GM18870 (cell line): ENCODE data around the gene MCRIP1.

ENCODE experiments used
- ATAC-seq: cut with Tn5 transposase; IDR thresholded peaks from one replicate; pipeline ENCODE4 v1.9.1; 2021; ENCODE audit warnings: moderate library complexity; ENCODE audit not compliant: unreplicated experiment

The MCRIP1 gene

GRCh38 chr17:81833160-81833920 lies at the start of gene MCRIP1:
TSS of gene MCRIP1 (minus strand) at chr17:81833291. CDS start at chr17:81824506, 8,785 bp downstream.
- ATAC-seq: no peak

GRCh38 chr17:81879121-81879520 lies 46.0 kb upstream of the MCRIP1 start:
- no peak for ATAC-seq

- no peak for ATAC-seq
Measured at GRCh38 chr17:81878294-81878693, 45.2 kb upstream of the MCRIP1 start.

- ATAC-seq: no peak
Measured at GRCh38 chr17:81877569-81877968, 44.5 kb upstream of the MCRIP1 start.

- ATAC-seq: no peak
Measured at GRCh38 chr17:81871387-81872230, 38.5 kb upstream of the MCRIP1 start.

- ATAC-seq: no peak
Measured at GRCh38 chr17:81870981-81871386, 37.9 kb upstream of the MCRIP1 start, which contains the start of gene ARHGDIA. TSS of gene ARHGDIA (minus strand) at chr17:81871337. CDS start at chr17:81869930, 1,407 bp downstream.

- no peak for ATAC-seq
Measured at GRCh38 chr17:81870131-81870980, 37.3 kb upstream of the MCRIP1 start.

GRCh38 chr17:81869221-81870130 lies 36.4 kb upstream of the MCRIP1 start:
- ATAC-seq: no peak

GRCh38 chr17:81868674-81869220 lies 35.7 kb upstream of the MCRIP1 start:
- ATAC-seq: no peak

GRCh38 chr17:81867991-81868673 lies 35.0 kb upstream of the MCRIP1 start:
- ATAC-seq: no peak

- no peak for ATAC-seq
Measured at GRCh38 chr17:81867170-81867990, 34.3 kb upstream of the MCRIP1 start.

- ATAC-seq: no peak
Measured at GRCh38 chr17:81866440-81867169, 33.5 kb upstream of the MCRIP1 start.

- no peak for ATAC-seq
Measured at GRCh38 chr17:81865733-81866439, 32.8 kb upstream of the MCRIP1 start.

GRCh38 chr17:81865358-81865732 lies 32.3 kb upstream of the MCRIP1 start:
- ATAC-seq: no peak

- no peak for ATAC-seq
Measured at GRCh38 chr17:81863833-81864768, 31.0 kb upstream of the MCRIP1 start.

- ATAC-seq: no peak
Measured at GRCh38 chr17:81863123-81863675, 30.1 kb upstream of the MCRIP1 start.
